Stimulated activated CD4-positive, alpha-beta T cell treated with anti-CD3 and anti-CD28 coated beads, Interleukin-12 subunit alpha, Interleukin-12 subunit beta, amount 100 ng/mL, for 24 hours (primary cell): ENCODE data around the gene ADAMTS13.
"Not testable (repeated sequence)": the region's sequence is repeated elsewhere in the genome, so short reads cannot be mapped to it uniquely, and the experiment has no call there.

Source experiments
- DNase-seq, 2 experiments: peaks; one replicate each; pipeline ENCODE4 v3.0.0-alpha.2; 2020; ENCODE audit warnings: low read depth in 2 of 2

ADAMTS13 gene

DNA sequence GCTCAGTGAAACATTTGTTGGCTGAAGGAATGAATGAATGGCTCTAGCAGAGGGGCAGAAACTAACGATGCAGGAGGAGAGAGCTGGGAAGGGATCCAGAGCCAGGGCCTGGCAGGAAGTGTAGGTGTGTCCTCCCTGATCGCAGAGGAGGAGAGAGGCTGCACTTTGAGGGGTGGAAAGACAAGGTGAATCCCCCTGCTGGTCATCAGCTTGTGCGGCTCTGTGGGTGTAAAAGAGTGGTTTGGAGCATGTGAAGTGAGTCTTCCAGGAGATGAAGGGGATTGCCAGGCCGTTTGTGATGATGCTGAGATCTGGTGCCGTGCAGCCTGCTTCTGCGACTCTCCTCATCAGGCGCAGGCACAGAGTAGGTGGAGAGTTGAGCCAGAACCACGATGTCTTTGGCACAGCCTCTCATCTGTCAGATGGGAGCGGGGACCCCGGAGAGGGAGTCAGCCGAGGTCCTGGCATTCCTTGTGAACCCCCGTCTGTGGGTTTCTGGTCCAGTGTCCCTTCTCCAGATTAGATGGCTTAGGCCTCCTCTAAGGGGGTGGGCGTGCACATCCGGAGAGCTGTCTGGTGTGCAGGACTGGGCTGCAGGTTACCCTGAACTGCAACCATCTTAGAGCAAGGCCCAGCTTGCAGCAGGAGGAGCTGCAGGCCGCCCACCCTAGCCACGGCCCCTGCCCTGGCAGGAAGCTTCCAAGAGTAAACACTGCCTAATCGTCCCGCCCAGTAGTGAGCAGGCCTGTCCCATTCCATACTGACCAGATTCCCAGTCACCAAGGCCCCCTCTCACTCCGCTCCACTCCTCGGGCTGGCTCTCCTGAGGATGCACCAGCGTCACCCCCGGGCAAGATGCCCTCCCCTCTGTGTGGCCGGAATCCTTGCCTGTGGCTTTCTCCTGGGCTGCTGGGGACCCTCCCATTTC, at the start of gene ADAMTS13:
TSS of gene ADAMTS13 (plus strand) at position 753 of the 928 bp plus-strand sequence. CDS start at position 830, 77 bp downstream.
- peak in 1 of 2 experiments; percentile 21 for DNase-seq

DNA sequence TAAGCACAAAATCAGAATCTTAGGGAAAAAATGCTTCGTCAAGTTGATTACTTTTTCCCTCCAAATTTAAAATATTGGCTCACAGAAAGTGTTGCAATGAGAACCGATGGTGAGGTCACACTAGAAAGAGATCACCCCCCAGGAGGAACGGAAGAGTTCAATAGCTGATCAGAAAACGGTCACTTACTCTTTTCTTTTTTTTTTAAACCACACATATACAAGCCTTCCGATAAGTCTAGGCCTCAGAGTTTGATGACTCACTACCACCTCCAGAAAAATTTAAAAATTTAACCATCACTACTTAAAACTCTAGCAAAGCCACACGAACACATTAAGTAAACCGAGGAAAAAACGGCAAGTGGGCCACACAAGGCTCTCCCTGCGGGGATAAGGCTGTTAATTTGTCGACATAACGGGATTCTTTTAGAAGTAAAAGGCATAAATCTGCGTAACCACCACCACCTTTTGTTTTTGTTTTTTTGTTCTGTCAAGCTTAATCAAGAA, 47.5 kb upstream of the ADAMTS13 start:
- DNase-seq = no peak

DNA sequence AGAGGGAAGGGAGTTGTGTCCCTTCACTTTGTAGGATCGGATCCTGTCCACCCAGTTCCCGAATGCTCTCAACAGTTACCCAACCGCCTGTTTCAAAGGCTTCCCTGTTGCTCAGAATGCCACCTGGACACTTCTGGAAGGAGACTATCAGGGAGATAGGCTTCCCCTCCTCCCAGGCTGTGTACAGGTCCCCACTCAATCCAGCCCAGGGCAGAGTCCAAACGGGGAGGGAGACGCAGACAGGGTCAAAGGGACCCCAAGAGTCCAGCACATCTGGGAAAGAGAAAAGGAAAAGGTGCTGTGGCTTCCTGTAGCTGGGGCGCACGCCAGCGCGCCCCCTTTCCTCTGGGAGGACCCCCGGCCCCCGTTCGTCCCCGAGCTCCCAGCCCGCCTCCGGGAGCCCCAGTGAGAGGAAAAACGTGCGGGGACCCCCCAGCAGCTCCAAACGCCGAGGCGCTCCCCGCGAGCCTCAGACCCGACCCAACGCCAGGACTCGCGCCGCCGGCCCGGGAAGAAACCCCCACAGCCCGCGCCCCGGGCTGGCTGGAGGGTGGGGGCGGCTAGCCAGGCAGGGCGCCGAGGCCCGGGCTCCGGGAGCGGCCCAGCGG, 46.9 kb upstream of the ADAMTS13 start:
- DNase-seq = no peak

DNA sequence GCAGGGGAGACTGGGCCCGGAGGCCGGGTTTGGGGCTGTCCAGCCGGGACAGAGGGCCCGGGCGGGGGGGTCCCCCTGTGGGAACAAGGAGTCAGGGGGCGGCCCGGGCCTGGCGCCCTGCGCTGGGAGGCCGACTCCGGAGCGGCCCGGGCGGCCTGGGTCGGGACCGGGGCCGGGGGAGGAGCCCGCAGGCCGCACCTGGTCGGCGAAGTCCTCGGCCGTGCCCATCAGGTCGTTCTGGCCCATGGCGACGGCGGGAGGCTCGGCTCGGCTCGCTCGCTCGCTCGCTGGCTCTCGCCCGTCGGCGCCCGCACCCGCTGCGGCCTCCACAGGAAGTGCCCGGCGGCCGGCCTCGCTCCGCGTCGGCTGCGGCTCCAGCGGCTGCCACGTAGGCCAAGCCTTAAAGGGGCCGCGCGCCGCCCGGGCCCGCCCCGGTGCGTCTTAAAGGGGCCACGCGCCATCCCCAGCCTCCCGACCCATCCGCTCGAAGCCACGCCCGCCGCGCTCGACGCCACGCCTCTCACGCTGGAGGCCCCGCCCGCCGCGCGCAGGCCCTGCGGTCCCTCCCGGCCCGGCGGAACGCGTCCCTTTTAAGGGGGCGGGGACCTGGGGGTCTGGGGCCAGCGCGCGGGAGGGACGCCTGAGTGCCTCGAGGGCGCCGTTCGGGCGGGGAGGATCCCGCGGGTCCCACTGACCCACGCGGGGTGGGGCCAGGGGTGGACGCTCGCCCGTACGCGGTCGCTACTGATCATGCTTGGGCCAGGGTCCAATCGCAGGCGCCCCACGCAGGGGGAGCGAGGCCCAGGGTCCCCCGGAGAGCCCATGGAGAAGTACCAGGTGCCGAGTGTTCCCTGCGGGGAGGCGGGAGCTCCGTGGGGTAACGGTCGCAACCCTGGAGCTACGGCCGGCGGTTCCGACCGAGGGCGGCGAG, 46.2 kb upstream of the ADAMTS13 start, which contains the start of the genes STKLD1 and SURF4:
TSS of gene STKLD1 (plus strand) at position 643 of the 931 bp plus-strand sequence. CDS start at position 751, 108 bp downstream.
TSS of gene SURF4 (minus strand) at position 337 of the 931 bp plus-strand sequence. CDS start at position 246, 91 bp downstream.
- peak; percentile 92 to 94 for DNase-seq

DNA sequence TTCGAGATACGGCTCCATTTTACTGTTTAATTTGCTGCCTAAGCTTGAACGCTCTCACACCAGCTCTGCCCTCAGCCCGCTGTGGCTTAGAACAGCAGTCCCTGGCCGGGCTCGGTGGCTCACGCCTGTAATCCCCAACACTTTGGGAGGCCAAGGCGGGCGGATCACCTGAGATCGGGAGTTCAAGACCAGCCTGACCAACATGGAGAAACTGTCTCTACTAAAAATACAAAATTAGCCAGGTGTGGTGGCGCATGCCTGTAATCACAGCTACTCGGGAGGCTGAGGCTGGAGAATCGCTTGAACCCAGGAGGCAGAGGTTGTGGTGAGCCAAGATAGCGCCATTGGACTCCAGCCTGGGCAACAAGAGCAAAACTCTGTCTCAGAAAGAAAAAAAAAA, 44.9 kb upstream of the ADAMTS13 start:
- not testable (repeated sequence) for DNase-seq

DNA sequence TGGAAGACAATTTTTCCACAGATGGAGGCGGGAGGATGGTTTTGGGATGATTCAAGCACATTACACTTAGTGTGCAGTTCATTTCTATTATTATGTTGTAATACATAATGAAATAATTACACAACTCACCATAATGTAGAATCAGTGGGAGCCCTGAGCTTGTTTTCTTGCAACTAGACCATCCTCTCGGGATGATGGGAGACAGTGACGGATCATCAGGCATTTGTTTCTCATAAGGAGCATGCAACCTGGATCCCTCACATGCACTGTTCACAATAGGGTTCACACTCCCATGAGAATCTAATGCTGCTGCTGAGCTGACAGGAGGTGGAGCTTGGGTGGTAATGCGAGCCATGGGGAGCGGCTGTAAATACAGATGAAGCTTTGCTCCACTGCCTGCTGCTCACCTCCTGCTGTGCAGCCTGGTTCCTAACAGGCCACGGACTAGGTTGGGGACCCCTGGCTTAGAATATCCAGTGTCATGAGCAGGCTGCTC, 44.4 kb upstream of the ADAMTS13 start:
- DNase-seq = no peak

DNA sequence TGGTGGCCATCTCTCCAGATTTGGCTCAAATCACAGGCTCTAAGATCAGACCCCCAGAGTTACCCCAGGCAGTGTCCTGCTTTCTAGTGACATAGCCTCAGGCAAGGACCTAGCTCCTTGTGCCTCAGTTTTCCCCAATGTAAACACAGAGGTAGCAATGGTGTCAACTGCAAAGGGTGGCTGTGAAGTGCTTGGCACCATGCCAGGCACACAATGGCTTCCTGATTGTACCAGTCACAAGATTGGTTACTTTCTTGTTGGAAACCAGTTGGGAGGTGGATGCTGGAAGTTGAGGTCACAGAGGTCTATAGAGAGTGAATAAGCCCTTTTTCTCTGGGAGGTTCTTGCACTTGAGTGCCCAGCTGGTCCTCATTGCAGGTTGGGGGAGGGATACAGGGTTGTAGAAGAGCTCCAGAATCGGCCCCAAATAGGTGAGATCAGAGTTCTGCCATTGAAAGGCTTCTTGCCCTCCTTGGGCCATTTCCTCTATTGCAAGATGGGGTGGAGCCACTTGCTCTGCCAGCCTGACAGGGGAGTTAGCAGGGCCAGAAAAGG, 43.7 kb upstream of the ADAMTS13 start:
- DNase-seq = no peak

DNA sequence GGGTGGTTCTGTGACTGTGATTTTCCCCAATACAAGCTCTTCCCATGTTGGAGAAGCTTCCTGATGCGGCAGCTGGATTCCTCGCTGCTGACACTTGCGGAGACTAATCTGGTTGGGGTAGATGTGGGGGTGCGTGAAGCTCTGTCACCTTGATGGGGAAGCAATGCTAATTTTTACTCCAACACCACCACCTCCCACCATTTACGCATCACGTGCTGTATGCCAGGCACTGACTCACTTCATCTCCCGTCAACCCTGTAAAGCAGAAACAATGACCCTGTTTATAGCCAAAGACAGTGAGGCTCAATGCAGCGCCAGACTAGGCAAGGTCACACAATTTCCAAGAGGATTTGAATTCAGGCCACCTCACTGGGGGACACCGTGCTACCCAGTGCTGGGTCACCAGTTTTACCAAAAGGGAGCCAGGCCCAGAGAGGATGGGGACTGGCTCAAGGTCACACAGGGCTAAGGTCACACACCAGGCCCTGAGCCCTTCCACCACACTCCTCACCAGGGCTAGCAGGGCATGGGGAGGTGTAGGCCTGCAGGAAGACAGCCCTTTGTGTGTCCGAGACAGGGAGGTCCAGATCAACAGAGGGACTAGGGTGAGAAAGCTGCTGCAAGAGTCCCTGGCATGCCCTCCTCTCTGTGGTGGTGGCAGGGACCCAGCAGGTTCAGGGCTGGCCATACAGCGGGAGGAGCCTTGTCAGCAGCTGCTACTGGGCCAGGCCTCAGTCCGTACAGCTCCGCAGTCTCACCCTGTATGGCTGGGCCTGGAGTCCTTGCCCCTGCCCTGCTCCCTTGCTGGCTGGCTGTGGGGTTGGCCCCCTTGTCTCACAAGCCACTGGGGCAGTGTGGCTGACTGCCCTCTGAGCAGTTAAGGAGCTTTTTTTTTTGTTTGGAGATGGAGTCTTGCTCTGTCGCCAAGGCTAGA, 42.7 kb upstream of the ADAMTS13 start:
- DNase-seq = no peak

DNA sequence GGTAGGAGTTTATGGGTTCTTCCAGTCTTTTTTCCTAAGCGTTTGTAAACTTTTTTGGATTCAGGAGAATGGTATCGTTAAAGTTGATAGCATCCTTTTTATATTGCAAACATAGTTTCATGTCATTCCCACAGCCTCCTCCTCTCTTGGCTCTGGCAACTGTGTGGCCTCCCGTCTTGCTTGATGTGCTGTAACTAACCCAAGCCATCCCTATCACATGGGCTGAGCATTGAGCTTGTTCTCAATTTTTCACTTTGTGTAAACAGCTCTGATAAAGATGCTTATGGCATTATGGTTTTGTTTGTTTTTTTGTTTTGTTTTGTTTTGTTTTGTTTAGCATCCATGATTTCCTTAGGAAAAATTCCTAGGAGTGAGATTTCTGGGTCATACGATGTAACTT, 41.4 kb upstream of the ADAMTS13 start:
- DNase-seq = no peak

DNA sequence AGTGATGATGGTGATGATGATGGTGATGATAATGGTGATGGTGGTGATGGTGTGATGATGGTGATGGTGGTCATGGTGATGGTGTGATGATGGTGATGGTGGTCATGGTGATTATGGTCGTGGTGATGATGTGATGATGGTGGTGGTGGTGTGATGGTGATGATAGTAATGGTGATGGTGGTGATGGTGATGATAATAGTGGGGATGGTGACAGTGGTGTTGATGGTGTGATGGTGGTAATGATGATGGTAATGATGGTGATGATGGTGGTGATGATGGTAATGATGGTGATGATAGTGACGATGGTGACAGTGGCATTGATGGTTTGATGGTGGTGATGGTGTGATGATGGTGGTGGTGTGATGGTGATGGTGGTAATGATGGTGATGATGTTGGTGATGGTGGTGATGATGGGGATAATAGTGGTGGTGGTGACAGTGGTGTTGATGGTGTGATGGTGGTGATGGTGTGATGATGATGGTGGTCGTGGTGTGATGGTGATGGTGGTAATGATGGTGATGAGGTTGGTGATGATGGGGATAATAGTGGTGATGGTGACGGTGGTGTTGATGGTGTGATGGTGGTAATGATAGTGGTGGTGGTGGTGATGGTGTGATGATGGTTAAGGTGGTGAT, 39.5 kb upstream of the ADAMTS13 start:
- no peak for DNase-seq

DNA sequence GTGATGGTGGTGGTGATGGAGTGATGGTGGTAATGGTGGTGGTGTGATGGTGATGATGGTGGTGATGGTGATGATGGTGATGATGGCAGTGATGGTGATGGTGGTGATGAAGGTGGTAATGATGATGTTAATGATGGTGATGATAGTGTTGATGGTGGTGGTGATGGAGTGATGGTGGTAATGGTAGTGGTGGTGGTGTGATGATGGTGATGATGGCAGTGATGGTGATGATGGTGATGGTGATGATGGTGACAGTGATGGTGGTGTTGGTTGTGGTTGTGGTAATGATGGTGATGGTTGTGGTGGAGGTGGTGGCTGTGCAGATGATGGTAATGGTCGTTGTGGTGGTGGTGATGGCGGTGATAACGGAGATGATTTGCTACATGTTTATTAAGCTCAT, 38.7 kb upstream of the ADAMTS13 start:
- DNase-seq = no peak

DNA sequence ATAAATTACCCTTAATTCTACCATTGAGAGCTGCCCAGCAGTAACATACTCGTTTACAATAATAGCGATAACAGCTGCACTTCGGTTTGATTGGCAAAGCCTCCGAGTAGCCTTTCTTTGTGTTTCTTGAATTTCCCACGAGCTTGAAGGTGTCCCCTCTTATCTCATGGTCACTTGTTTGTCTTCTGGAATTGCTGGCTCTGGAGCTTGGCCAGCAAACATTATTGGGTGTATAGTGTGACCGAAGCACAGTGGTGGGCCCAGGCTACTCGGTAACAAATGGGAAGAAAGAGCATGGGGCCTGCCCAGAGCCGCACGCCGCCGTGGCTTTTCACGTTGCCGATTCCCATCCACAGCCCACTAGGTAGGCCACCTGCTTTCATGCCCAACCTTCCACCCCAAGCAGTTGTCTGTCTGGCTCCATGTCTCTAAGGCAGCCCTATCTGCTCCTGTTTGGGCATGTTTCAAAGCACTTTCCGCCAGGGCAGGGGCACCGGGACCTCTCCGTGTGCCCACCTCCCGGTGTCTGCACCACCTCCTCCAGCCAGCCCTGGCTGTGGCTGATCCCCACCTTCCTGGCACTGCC, 37.3 kb upstream of the ADAMTS13 start:
- no peak for DNase-seq

DNA sequence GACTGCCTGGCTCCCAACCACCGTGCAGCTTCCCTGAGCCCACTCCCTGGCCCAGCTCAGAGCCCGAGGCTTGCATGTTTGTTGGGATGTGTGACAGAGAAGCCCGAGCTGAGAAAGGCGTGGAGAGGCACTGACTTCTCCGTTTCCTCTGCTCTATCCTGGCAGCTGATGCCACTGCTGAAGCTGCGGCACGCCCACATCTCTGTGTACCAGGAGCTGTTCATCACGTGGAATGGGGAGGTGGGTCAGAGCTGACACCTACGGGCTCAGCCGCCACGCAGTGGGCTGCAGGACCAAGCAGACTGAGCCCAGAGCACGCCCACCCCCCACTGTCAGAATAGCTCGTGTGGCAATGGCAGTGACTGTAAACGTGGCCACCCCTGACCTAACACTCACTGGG, 36.7 kb upstream of the ADAMTS13 start:
- DNase-seq = no peak

DNA sequence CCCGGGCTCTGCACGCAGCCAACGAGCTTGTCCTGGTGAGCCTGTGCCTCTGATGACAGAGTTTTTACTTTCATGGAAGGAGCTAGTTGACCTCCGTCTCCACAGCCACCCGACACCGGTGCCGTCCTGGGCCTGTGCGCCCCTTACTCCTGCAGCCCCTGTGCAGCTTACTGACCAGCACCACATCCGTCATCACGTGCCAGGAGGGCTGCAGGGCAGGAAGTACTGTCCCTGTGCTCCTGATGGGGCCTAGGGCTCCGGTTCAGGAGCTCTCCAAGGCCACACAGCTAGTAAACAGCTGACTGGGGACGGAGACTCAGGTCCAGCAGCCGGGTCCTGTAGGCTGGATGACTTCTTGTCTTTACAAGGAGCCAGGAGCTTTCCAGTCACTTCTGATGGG, 35.8 kb upstream of the ADAMTS13 start:
- DNase-seq = no peak

DNA sequence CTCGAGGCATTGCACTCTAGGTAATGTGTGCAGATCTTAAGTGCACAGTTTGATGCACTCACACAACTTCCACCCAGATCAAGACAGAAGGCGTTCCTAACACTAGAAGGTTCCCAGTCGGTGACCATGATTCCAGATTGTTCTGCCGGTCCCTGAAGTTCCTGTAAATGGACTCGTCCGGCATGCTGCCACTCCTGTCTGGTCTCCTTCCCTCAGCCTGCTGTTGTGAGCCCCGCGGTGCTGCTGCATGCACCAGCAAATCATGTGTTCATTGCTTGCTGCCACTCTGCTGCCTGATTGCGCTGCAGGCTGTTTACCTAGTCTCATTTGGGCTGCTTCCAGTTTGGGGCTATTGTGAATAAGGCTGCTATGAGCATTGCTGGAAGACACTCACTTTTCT, 34.5 kb upstream of the ADAMTS13 start:
- DNase-seq = no peak

DNA sequence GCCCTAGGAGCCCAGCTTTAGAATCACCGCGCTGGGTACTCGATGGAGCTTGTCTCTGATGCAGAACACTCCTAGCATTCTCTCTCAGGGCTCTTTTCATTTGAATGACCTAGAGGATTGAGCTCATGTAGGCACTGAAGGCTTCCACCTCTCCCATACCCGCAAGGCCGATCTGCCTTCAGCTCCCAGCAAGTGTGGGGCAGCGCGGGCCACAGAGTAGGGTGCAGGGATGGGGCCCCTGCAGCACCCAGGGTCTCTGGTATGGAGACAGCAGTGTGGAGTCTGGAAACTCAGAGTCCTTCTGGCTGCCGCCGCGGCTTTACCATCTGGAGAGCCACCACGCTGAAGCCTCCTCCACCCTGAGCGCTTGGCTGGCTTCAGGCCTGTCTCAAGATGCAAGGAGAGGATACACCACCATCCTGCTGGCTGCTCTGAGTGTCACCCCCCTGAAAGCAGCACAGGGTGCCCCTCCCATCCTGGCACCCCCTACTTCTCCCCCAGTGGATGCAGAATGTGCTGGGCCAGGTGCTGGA, 33.1 kb upstream of the ADAMTS13 start:
- no peak for DNase-seq

DNA sequence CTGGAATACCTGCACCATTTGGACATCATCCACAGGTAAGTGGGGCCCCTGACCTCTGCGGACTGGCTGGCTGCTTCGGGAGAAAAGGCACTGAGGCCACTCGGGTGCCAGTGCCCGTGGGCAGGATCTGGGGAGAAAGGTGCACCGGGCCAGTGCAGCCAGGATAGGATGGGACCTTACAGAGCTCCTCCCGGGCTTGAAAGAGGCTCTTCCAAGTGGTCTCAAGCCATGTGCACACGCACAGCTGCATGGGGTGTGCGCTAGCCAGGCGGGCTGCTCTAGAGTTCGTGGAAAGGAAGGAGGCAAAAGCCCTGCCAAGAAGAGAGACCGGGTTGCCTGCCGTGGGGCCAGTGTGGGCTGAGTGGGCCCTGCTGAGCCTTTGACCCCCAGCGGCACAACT, 32.6 kb upstream of the ADAMTS13 start:
- no peak for DNase-seq

DNA sequence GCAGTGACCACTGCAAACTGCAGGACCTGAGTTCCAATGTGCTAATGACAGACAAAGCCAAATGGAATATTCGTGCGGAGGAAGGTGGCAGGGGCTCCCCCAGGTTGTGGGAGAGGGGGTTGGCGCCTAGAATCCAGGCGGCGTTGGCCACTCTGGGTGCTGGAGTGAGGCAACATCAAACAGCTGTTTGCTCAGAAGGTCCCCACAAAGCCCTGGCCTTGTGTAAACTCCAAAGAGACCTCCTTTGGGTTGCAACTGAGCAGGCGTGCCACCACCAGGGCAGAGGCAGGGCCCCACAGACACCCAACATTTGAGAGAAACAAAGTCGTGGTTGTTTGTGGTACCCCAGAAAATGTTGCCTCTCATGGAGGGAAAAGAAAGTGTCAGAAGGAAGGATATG, 31.5 kb upstream of the ADAMTS13 start:
- DNase-seq = no peak

DNA sequence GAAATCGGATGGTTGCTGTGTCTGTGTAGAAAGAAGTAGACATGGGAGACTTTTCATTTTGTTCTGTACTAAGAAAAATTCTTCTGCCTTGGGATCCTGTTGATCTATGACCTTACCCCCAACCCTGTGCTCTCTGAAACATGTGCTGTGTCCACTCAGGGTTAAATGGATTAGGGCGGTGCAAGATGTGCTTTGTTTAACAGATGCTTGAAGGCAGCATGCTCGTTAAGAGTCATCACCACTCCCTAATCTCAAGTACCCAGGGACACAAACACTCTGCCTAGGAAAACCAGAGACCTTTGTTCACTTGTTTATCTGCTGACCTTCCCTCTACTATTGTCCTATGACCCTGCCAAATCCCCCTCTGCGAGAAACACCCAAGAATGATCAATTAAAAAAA, 30.7 kb upstream of the ADAMTS13 start:
- not testable (repeated sequence) for DNase-seq
